MM.1S (cell line): ENCODE measurements around the gene GNAT1.

ENCODE experiments used
- DNase-seq: peaks from one replicate; pipeline ENCODE4 v3.0.0-alpha.2; 2015
- H2AFZ ChIP-seq: fragments of 300-600 bp; sonication (generic); 2 replicates; pipeline ENCODE4 v1.6.0; 2016; ENCODE audit warnings: antibody characterized with exemption, low read length
- H3F3A ChIP-seq: fragments of 300-600 bp; sonication (generic); 2 replicates; pipeline ENCODE4 v1.6.1; 2016; ENCODE audit warnings: mild to moderate bottlenecking, antibody characterized with exemption, low read length, moderate library complexity, mixed read lengths; ENCODE audit not compliant: insufficient read depth
- H3K27ac ChIP-seq: fragments of 300-600 bp; sonication (generic); 2 replicates; pipeline ENCODE4 v1.5.1; 2016; ENCODE audit warnings: mild to moderate bottlenecking, low read length
- H3K27me3 ChIP-seq: fragments of 300-600 bp; sonication (generic); replicated peaks from 2 replicates; pipeline ENCODE4 v1.6.0; 2016; ENCODE audit warnings: low read length; ENCODE audit not compliant: insufficient read depth
- H3K36me3 ChIP-seq: fragments of 300-600 bp; sonication (generic); replicated peaks from 2 replicates; pipeline ENCODE4 v1.6.1; 2016; ENCODE audit warnings: mild to moderate bottlenecking, low read length, mixed read lengths; ENCODE audit not compliant: insufficient read depth
- H3K4me1 ChIP-seq: fragments of 300-600 bp; sonication (generic); 2 replicates; pipeline ENCODE4 v1.6.1; 2016; ENCODE audit warnings: low read length, mixed read lengths
- H3K4me2 ChIP-seq: fragments of 300-600 bp; sonication (generic); 2 replicates; pipeline ENCODE4 v1.6.0; 2016; ENCODE audit warnings: low read depth, low read length
- H3K4me3 ChIP-seq: fragments of 300-600 bp; sonication (generic); 2 replicates; pipeline ENCODE4 v1.5.1; 2016; ENCODE audit warnings: low read length, mixed read lengths
- H3K79me2 ChIP-seq: fragments of 300-600 bp; sonication (generic); 2 replicates; pipeline ENCODE4 v1.6.1; 2016; ENCODE audit warnings: mixed run types, low read length, mixed read lengths
- H3K9ac ChIP-seq: fragments of 300-600 bp; sonication (generic); 2 replicates; pipeline ENCODE4 v1.6.1; 2016; ENCODE audit warnings: low read length, mixed read lengths
- H3K9me2 ChIP-seq: fragments of 300-600 bp; sonication (generic); replicated peaks from 2 replicates; pipeline ENCODE4 v1.6.1; 2016; ENCODE audit warnings: mild to moderate bottlenecking, low read length, mixed read lengths; ENCODE audit not compliant: insufficient read depth
- H3K9me3 ChIP-seq: fragments of 300-600 bp; sonication (generic); replicated peaks from 2 replicates; pipeline ENCODE4 v1.6.1; 2016; ENCODE audit warnings: mild to moderate bottlenecking, low read length, mixed read lengths; ENCODE audit not compliant: insufficient read depth
- H4K20me1 ChIP-seq: fragments of 300-600 bp; sonication (generic); 2 replicates; pipeline ENCODE4 v1.6.1; 2016; ENCODE audit warnings: mild to moderate bottlenecking, low read length, moderate library complexity, mixed read lengths; ENCODE audit not compliant: insufficient read depth
- EZH2 ChIP-seq: fragments of 300-600 bp; sonication (generic); optimal IDR thresholded peaks from 2 replicates; pipeline ENCODE3; 2017; ENCODE audit warnings: low read depth, mild to moderate bottlenecking, antibody characterized with exemption, low read length, mixed read lengths
- EZH2phosphoT487 ChIP-seq: fragments of 300-600 bp; sonication (generic); IDR thresholded peaks from 2 replicates; pipeline ENCODE4 v1.6.1; 2018; ENCODE audit warnings: antibody characterized with exemption, low read length
- TF ChIP-seq, protein P1 (sequence below): fragments of 300-600 bp; sonication (generic); IDR thresholded peaks from 2 replicates; pipeline ENCODE4 v1.5.1; 2016; ENCODE audit warnings: antibody characterized with exemption, low read length, mixed read lengths

The GNAT1 gene

GRCh38 chr3:50183755-50184154 is 7.7 kb upstream of the GNAT1 start:
- no peak overlapping the region for H3K9ac ChIP-seq
- H3K9me2 ChIP-seq, result no peaks in the 10 kb centered on the region
- H3K4me2 ChIP-seq, result no peak overlapping the region
- peaks cover 64% of the 10 kb centered on the region for H3K27me3 ChIP-seq
- DNase-seq, result no peak
- no peak overlapping the region for H3K27ac ChIP-seq
- no peaks in the 10 kb centered on the region for H3K4me1 ChIP-seq
- H3K36me3 ChIP-seq, result no peaks in the 10 kb centered on the region
- no peaks in the 10 kb centered on the region for H4K20me1 ChIP-seq
- H3K9me3 ChIP-seq, result no peaks in the 10 kb centered on the region
- no peak for TF ChIP-seq EZH2phosphoT487
- TF ChIP-seq EZH2, result no peak
- TF ChIP-seq, protein P1, sequence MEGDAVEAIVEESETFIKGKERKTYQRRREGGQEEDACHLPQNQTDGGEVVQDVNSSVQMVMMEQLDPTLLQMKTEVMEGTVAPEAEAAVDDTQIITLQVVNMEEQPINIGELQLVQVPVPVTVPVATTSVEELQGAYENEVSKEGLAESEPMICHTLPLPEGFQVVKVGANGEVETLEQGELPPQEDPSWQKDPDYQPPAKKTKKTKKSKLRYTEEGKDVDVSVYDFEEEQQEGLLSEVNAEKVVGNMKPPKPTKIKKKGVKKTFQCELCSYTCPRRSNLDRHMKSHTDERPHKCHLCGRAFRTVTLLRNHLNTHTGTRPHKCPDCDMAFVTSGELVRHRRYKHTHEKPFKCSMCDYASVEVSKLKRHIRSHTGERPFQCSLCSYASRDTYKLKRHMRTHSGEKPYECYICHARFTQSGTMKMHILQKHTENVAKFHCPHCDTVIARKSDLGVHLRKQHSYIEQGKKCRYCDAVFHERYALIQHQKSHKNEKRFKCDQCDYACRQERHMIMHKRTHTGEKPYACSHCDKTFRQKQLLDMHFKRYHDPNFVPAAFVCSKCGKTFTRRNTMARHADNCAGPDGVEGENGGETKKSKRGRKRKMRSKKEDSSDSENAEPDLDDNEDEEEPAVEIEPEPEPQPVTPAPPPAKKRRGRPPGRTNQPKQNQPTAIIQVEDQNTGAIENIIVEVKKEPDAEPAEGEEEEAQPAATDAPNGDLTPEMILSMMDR, result no peak
- H3F3A ChIP-seq, result no peaks in the 10 kb centered on the region
- no peak overlapping the region for H2AFZ ChIP-seq
- no peaks in the 10 kb centered on the region for H3K79me2 ChIP-seq
- H3K4me3 ChIP-seq, result no peak overlapping the region

DNA sequence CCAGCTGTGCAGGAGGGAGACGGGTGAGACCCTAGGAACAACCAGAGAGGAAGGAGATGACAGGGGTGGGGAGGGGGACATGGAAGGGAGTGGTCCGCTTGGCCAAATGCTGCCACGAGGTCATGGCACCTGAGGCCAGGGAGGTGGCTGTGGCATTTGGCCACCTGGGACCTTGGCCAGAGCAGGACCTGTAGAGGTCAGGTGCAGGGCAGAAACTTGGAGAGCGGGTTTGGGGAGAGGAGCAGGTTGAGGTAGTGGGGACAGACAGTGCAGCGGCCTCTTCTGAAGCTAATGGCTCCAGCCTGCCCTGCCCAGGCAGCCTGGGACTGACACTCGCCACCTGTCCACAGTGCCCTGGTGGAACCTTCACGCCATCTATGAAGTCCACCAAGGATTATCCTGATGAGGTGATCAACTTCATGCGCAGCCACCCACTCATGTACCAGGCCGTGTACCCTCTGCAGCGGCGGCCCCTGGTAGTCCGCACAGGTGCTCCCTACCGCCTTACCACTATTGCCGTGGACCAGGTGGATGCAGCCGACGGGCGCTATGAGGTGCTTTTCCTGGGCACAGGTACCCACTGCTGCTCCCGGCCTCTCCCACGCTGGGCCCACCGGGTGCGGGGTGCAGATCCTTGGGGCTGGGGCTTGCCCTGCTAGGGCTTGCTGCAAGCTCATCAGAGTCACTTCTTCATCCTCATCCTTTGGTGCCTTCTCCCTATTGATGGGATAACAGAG is 7.0 kb upstream of the GNAT1 start:
- Histone ChIP-seq H3K9me3 (no peaks in the 10 kb centered on the region), H4K20me1 (no peaks in the 10 kb centered on the region), H3K36me3 (no peaks in the 10 kb centered on the region), H3F3A (no peaks in the 10 kb centered on the region), H3K4me3 (no peak overlapping the region), H3K9ac (no peak overlapping the region), H3K27ac (no peak overlapping the region), H3K27me3 (peaks cover 59% of the 10 kb centered on the region), H3K79me2 (no peaks in the 10 kb centered on the region), H3K4me1 (no peaks in the 10 kb centered on the region), H3K9me2 (no peaks in the 10 kb centered on the region), H2AFZ (no peak overlapping the region), H3K4me2 (no peak overlapping the region)
- DNase-seq, result no peak
- TF ChIP-seq, protein P1, result no peak
- TF ChIP-seq EZH2phosphoT487, result no peak
- TF ChIP-seq EZH2, result no peak

GRCh38 chr3:50185230-50185629 is 6.2 kb upstream of the GNAT1 start:
- Histone ChIP-seq H3K9ac (no peak overlapping the region), H3K4me3 (no peak overlapping the region), H3K9me2 (no peaks in the 10 kb centered on the region), H3K4me2 (no peak overlapping the region), H2AFZ (no peak overlapping the region), H3K4me1 (no peaks in the 10 kb centered on the region), H3K27ac (no peak overlapping the region), H3K27me3 (peaks cover 53% of the 10 kb centered on the region), H3K36me3 (no peaks in the 10 kb centered on the region), H4K20me1 (no peaks in the 10 kb centered on the region), H3K9me3 (no peaks in the 10 kb centered on the region), H3F3A (no peaks in the 10 kb centered on the region), H3K79me2 (no peaks in the 10 kb centered on the region)
- TF ChIP-seq EZH2, result no peak
- TF ChIP-seq, protein P1, result no peak
- TF ChIP-seq EZH2phosphoT487, result no peak
- DNase-seq, result no peak
